Putamen (tissue), 1 donor: ENCODE data around the gene CTNNAL1.
A peak's percentile ranks its signal among the peaks of the same experiment; 100 is the strongest.
"Not testable (repeated sequence)": the region's sequence is repeated elsewhere in the genome, so short reads cannot be mapped to it uniquely, and the experiment has no call there.

Experiments
- DNase-seq: peaks from one replicate; pipeline ENCODE4 v3.0.0-alpha.2; 2016; ENCODE audit warnings: low spot score

Gene CTNNAL1, protein sequence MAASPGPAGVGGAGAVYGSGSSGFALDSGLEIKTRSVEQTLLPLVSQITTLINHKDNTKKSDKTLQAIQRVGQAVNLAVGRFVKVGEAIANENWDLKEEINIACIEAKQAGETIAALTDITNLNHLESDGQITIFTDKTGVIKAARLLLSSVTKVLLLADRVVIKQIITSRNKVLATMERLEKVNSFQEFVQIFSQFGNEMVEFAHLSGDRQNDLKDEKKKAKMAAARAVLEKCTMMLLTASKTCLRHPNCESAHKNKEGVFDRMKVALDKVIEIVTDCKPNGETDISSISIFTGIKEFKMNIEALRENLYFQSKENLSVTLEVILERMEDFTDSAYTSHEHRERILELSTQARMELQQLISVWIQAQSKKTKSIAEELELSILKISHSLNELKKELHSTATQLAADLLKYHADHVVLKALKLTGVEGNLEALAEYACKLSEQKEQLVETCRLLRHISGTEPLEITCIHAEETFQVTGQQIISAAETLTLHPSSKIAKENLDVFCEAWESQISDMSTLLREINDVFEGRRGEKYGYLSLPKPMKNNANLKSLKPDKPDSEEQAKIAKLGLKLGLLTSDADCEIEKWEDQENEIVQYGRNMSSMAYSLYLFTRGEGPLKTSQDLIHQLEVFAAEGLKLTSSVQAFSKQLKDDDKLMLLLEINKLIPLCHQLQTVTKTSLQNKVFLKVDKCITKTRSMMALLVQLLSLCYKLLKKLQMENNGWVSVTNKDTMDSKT

DNA sequence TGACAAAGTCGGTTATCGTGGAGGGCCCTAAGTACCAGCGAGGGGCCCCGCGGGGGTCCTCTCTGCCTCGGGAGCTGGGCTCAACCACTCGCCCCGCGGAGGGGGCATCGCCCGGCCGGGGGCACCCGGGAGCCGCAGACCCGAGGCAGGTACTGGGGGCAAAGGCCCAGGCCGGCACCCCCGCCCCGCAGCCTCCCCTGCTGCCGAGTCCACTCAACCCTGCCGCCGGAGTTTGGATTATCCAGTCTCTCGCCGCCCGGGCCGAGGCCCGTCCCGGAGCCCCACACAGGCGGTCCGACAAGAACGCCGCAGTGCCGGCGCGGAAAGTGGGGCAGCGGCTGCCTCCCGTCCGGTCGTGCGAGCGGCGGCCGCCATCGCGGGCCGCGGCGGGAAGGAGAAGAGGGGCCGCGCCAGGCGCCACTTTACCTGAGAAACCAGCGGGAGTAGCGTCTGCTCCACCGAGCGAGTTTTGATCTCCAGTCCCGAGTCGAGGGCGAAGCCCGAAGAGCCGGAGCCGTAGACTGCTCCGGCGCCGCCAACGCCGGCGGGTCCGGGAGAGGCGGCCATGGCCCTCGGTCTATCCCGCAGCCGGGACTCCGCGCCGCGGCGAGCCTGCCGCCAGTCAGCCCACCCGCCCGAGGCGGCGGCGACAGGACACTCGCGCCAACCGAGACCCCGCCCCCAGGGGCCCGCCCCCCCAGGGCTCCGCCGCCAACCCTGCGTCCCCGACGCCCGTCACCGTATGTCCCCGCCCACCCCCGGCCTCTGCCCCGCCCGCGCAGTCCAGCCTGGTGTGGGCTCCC lies at the start of gene CTNNAL1:
TSS of gene CTNNAL1 (minus strand) at position 624 of the 803 bp plus-strand sequence. CDS start at position 567, 57 bp downstream.
- peak; percentile 85 for DNase-seq

DNA sequence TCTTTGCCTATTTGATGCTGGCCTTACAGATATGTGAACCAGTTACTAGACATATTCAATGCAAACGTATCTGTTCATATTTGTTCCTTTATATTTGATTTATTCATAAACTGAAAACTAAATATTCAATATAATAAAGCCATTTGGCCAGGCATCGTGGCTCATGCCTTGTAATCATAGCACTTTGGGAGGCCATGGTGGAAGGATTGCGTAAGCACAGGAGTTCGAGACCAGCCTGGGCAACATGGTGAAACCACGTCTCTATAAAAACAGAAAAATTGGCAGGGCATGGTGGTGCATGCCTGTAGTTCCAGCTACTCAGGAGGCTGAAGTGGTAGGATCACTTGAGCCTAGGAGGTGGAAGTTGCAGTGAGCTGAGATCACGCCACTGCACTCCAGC lies 49.2 kb upstream of the CTNNAL1 start:
- no peak for DNase-seq

DNA sequence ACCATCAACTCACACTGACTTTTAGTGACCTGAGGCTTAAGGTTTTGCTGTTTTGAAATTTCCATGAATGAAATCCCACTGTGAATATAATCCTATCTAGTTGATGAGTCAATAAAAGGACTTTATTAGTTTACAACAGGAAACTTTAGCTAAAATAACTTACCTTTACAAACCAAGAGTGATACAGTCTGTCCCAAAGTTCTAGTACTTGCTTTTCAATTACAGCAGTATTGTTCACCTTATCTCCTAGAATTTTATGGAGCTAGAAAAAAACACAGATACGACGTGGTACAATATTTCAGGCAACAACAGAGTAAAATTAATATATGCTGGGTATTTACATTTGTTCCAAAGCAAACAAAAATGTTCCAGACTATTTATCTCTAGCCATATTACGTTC lies 46.9 kb upstream of the CTNNAL1 start:
- no peak for DNase-seq

DNA sequence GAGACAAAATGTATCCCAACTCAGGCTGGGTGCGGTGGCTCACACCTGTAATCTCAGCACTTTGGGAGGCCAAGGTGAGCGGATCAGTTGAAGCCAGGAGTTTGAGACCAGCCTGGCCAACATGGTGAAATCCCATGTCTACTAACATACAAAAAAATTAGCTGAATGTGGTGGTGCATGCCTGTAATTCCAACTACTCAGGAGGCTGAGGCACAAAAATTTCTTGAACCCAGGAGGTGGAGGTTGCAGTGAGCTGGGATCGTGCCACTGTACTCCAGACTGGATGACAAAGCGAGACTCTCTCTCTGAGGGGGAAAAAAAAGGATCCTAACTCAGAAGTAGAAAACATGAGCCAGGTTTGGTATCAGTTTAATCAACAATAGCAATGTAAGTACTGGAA lies 39.8 kb upstream of the CTNNAL1 start:
- not testable (repeated sequence) for DNase-seq

DNA sequence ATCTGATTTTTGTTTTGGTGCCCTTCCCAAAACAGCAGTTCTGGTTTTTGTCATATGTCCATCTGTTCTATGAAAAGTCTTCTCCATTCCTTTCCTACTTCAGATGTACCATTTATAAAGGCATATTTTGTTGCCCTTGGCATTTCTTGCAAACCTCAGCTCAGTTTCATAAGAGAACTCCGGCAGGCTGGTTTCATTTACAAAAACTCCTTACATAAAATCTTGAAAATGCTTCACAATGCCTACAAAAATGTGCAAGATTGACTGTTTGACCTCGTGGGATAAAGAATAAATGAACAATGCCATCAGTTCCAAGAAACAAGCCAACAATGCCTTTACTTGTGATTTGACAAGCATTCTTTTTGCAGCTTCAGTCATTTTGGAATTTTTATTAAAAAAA lies 39.1 kb upstream of the CTNNAL1 start:
- no peak for DNase-seq

DNA sequence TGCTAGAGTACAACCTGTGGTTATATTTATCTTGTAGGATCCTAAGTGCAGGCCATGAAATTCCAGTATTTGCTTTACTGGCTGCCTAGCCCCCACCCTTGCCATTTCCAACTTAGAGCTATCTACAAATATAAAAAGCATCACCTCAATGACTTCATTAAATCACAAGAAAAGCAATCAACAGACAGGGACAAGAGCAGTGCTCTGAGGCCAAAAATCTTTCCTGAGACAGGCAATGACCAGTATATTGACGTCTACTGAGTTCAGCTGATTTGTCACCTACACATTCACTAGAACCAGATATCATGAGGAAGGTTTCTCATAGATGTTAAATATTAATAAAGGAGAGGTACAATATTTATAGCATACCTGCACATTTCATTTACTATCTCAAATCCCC lies 38.4 kb upstream of the CTNNAL1 start:
- no peak for DNase-seq

DNA sequence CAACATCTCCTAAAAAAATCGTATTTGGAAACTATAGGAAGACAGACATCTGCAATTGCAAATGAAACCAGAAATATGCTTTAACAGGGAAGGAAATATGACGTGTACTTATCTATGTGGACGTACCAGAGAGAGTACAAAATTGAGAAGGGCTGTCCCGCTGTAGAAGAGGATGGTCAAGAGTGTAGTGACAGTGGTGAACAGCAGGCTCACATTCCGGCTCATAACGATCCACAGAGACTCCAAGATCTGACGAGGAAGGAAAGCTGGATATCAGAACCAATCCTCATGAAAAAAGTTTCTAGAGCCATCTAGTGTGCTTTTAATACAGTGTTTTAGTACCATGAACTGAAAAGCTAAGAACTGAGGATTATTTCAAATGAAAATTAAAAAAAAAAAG lies 37.1 kb upstream of the CTNNAL1 start:
- no peak for DNase-seq

DNA sequence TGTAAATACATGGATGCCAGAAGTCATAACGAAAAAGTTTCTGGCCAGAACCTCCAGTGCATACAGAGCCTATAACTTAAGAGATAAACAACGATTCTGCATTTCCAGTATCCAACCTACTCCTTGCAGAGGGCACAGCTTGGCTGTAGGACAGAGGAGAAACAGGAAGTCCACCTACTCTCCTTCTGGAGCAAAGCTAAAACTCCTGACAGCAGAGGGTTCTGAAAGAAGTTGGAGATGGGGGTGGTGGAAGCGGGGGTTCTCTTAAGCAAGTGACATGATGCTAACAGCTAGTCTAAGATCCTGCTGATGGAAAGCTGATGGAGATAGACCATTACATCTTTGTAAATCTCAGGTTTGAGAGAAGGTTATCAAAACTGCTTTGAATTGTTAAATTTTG lies 35.5 kb upstream of the CTNNAL1 start:
- DNase-seq: no peak

DNA sequence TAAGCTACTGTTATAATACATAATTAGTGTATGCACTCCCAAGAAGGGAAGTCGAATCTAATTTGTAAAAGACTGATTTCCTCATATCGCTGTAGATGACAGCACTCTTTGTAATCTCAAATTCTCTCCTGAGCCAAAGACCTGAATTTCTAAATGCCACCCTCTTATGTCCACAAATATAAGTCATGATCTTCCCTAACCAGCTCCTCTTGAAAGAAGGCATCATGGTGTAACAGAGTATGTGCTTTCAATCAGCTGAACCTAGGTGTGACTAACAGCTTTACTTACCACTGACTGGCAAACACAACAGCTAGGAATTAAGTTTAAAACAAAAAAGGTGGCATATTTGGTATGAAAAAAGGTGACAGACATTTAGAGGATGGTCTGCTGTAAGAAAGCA lies 34.0 kb upstream of the CTNNAL1 start:
- DNase-seq: no peak

DNA sequence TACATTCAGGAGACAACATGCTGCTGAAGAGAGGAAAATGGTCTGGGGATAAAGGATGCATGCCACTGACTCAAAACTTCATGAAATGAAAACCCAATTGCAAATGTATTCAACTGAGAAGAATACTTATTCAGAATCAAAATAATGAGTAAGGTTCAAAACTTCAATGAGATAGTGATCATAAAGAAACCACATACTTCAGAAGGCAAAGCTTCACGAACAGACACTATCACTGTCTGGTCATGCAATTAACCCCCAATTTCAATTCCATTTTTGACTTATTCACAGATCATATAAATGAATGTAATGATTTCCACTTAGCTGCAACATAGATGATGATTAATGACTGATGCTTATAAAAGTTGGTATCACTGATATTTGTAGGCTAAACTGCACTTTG lies 33.0 kb upstream of the CTNNAL1 start:
- no peak for DNase-seq

DNA sequence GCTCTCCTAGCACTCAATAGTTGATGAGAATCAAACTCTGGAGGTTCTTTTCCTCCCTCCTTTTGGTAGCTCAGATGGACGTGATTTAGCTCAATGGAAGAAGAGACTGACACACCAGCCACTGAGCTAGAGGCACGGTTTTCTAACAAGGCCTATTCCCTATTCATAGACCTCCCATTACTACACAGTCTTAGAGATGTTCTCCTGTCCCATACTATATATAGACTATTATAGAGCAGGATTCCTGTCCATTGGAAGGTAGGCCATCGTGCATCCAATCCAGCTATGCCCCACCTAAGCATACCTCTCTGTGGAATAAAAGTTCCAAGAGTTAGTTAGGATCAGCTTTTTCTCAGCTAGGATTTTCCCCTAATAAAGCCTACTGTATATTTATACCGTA lies 30.3 kb upstream of the CTNNAL1 start:
- no peak for DNase-seq

DNA sequence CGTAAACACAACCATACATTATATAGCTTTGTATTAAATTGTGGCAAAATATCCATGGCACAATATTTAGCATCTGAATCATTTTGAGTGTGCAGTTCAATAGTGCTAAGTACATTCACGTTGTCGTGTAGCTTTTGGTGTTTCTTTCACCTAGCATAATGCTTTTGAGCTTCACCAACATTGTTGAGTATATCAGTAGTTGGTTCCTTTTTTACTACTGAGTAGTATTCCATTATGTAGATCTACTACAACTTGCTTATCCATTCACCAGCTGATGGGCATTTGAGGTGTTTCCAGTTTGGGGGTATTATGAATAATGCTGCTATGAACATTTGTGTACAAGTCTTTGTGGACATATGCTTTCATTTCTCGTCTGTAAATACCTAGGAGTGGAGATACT lies 27.3 kb upstream of the CTNNAL1 start:
- no peak for DNase-seq

DNA sequence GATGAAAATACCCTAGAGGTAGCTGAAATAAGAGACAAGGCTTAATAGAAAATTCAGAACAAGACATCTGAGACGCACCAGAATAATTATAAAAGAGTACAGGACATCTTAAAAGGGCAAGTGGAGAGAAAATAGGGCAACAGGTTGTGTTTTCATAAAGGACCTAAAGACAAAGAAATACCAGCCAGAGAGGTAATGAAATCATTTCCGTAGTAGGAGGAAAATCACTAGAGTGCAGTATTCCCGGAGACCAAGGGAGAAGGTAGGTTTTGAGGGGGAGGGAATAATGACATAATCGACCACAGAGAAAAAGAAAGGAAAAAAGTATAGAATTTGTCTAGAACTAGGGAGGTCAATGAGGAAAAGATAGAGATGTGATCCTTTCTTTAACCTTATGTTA lies 26.2 kb upstream of the CTNNAL1 start:
- no peak for DNase-seq

DNA sequence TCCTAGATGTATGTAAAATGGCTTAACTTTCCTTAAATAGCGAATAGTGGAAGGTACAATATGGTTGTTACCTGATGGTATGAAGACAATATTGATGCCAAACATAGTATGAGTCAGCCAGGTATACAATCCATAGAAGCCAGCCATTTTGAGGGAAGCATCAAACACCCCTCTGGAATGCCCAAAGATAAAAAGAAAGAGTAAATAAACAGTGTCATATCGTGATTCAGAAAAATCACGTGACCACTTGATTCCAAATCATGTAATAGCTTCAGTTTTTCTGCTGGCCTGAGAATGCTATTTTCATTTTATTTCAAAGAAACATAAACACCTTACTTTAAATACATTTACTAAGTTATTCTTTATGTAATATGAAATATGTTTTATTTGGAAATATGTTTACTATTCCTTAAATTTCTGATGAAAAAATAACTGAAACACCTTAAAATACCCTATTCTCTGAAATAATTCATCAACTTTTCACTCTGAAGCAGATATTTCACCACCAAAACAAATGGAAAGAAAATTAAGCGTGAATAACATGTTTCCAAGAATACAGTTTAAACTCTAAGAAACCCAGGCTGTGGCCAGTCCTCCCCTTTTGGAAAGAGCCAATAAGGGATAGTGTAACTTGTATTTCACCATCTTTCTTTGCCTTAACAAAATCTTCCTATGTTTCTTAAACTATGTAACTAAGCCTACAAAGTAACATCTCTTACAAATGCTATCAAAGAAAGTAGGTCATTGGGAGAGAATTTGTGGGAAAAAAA lies 24.8 kb upstream of the CTNNAL1 start:
- no peak for DNase-seq

DNA sequence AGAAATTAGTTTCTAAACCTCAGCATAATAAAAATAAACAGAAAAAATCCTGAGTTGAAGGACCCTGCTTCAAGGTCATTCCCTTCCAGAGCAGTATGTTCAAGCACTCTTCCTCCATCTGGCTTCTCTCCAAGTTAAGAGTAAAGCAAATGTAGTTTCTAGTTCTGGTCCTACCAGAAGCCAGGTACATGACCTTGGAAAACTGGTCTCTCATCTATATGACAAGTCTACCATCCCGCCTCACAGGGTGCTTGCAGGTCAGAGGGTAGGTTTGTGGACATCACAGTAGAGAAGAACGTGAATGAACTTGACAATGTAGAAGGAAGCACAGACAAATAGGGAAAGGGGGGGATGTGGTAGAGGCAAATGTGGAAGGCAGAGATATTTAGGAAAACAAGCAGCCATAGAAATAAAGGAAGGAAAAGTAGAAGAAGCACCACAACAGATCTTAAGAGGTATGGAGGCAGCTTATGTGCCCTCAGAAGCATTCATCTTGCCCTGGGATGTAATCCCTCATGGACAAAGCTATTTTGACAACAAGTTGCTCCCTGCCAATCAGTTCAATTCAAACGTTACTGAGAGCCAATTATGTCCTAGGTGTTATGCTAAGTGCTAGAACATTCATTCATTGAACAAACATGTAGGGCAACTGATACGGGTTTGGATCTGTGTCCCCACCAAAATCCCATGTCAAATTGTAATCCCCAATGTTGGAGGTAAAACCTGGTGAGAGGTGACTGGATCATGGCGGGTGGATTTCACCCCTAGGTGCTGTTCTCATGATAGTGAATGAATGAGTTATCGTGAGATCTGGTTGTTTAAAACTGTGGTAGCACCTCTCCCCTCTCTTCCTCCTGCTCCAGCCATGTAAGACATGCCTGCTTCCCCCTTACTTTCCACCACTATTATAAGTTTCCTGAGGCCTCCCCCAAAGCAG lies 23.7 kb upstream of the CTNNAL1 start:
- DNase-seq: no peak

DNA sequence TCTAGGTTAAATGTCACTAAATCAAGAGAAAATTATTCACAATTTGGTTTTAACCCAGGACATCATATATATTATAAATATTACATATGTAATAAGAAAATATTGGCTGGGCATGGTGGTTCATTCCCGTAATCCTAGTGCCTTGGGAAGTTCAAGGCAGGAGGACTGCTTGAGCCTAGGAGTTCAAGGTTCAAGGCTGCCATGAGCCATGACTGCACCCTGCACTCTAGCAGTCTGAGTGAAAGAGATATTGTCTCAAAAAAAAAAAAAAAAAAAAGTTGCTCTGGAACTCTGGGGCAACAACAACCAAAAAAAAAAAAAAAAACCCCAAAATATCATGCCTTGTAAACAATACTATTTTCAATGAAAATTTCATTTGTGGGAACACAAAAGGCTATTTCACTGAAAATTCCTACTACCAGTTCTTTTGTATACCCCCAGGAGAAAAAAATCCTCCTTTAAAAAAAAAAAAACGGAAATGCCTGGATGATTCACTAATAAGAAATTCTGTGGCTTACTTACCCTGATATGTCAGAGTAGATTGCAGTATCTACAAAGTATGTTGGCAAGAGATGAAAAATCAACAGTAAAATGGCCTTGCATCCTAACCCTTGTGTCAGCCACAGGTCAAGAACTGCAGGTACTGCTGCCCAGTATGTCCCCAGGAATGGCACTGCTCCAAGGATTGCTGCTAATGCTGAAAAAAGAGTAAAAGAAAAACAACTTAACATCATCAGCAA lies 22.6 kb upstream of the CTNNAL1 start:
- DNase-seq: no peak

DNA sequence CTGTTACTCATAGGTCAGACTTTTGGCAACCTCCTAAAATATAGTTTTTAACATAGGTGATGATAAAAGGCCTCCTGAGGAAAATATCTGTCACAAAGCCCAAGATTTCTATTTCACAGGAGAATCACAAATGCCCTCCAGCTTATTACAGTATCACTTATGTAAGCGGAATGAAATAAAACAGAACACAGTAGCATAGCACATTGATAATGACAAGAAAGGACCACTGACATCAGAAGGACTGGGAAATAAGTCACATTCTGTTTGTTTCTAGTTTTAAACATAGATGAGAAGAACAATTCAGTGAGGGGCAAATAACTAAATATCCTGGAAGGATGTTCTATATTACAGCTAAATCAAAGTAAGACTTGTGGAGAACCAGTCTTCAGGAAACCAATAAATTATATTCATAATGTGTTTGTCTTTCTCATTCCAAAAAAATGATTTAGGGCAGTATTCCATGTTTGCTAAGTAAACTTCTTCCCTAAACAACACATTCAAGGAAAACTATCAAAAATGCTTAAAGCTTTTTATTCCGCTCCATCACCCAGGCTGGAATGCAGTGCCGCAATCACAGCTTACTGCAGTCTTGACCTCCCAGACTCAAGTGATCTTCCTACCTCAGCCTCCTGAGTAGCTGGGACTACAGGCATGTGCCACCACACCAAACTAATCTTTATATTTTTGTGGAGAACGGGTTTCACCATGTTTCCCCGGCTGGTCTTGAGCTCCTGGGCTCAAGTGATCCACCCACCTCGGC lies 20.8 kb upstream of the CTNNAL1 start:
- no peak for DNase-seq

DNA sequence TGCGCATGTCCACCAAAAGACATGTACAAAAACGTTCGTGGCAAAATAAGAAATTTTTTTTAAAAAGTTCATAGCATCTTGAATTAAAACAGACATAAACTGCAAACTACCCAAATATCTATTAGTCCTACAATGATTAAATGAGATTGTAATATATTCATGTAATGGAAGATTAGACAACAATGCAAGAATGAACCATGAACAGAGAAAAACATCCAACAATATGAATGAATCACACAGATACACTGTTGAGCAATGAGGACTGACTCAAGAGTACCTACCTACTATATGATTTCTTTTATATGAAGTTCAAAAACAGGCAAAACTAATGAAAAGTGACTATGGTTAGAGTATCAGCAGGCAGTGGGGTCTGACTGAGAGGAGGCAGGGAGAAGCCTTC lies 17.9 kb upstream of the CTNNAL1 start:
- DNase-seq: no peak

DNA sequence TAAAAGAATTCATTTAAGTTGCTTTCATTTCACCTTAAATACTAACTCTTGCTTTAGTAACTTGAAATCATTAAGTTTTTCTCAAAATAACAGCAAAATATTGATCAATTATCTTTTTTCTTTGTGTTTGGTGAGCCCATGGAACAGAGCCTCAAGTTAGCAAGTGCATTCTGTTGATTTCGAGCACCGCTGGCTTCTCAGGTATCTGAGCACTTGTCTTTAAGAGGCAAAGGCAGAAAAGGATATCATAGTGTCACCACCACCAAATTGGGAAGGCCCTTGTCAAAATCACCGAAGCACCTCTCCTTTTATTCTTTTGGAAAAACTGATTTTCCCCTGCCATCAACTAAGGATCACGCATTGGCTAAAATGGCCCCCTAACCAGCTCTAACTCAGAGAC lies 17.1 kb upstream of the CTNNAL1 start:
- DNase-seq: no peak
